NT2/D1 (cell line): ENCODE measurements around the gene XIRP2.

Experiments used
- DNase-seq: peaks from one replicate; pipeline ENCODE4 v3.0.0-alpha.2; 2011; ENCODE audit warnings: low read depth, low spot score
- H3K27me3 ChIP-seq: 2 replicates; pipeline ENCODE4 v1.6.0; 2011; ENCODE audit warnings: mild to moderate bottlenecking; ENCODE audit not compliant: insufficient read length, insufficient read depth
- H3K36me3 ChIP-seq: 2 replicates; pipeline ENCODE4 v1.6.1; 2011; ENCODE audit warnings: mild to moderate bottlenecking, low read length, mixed read lengths; ENCODE audit not compliant: insufficient read depth, insufficient read length
- H3K4me1 ChIP-seq: 2 replicates; pipeline ENCODE4 v1.5.1; 2011; ENCODE audit not compliant: insufficient read depth, insufficient read length
- H3K4me3 ChIP-seq: 2 replicates; pipeline ENCODE4 v1.5.1; 2011; ENCODE audit warnings: low read depth; ENCODE audit not compliant: insufficient read length
- H3K9ac ChIP-seq: 2 replicates; pipeline ENCODE4 v1.6.0; 2011; ENCODE audit warnings: low read depth; ENCODE audit not compliant: insufficient read length
- H3K9me3 ChIP-seq: 2 replicates; pipeline ENCODE4 v1.5.1; 2011; ENCODE audit warnings: mild to moderate bottlenecking, low read length; ENCODE audit not compliant: insufficient read depth
- SUZ12 ChIP-seq: IDR thresholded peaks from 2 replicates; pipeline ENCODE4 v1.6.1; 2011; ENCODE audit not compliant: insufficient read length, insufficient read depth; ENCODE audit errors: extremely low read depth
- YY1 ChIP-seq: IDR thresholded peaks from 2 replicates; pipeline ENCODE4 v1.6.1; 2011; ENCODE audit not compliant: insufficient read length, insufficient read depth
- ZNF274 ChIP-seq: IDR thresholded peaks from 2 replicates; pipeline ENCODE4 v1.6.1; 2011; ENCODE audit warnings: mild to moderate bottlenecking, low read depth, low read length

The XIRP2 gene

GRCh38 chr2:166900700-166901099, 12.4 kb downstream of the XIRP2 start:
- no peaks in the 10 kb centered on the region for H3K9me3 ChIP-seq
- DNase-seq = no peak
- TF ChIP-seq ZNF274 (no peak), SUZ12 (no peak), YY1 (no peak)

GRCh38 chr2:166901336-166901735, 13.1 kb downstream of the XIRP2 start:
- H3K9me3 ChIP-seq = no peaks in the 10 kb centered on the region
- no peak for DNase-seq
- no peak for TF ChIP-seq ZNF274
- TF ChIP-seq YY1 = no peak
- TF ChIP-seq SUZ12 = no peak
- no peak overlapping the region for H3K4me3 ChIP-seq
- no peak overlapping the region for H3K9ac ChIP-seq
- H3K36me3 ChIP-seq = no peaks in the 10 kb centered on the region
- no peaks in the 10 kb centered on the region for H3K4me1 ChIP-seq
- H3K27me3 ChIP-seq = no peaks in the 10 kb centered on the region

More at GRCh38 chr2:166900700-166901099, 12.4 kb downstream of the XIRP2 start:
- no peak overlapping the region for H3K4me3 ChIP-seq
- H3K27me3 ChIP-seq = no peaks in the 10 kb centered on the region
- no peaks in the 10 kb centered on the region for H3K36me3 ChIP-seq
- no peak overlapping the region for H3K9ac ChIP-seq
- no peaks in the 10 kb centered on the region for H3K4me1 ChIP-seq

- no peaks in the 10 kb centered on the region for H3K27me3 ChIP-seq
- TF ChIP-seq YY1 (no peak), ZNF274 (no peak), SUZ12 (no peak)
- H3K9ac ChIP-seq = no peak overlapping the region
- no peaks in the 10 kb centered on the region for H3K36me3 ChIP-seq
- H3K4me3 ChIP-seq = no peak overlapping the region
- DNase-seq = no peak
- H3K4me1 ChIP-seq = no peaks in the 10 kb centered on the region
- H3K9me3 ChIP-seq = no peaks in the 10 kb centered on the region
Measured at GRCh38 chr2:166916987-166917386, 28.7 kb downstream of the XIRP2 start.

DNA sequence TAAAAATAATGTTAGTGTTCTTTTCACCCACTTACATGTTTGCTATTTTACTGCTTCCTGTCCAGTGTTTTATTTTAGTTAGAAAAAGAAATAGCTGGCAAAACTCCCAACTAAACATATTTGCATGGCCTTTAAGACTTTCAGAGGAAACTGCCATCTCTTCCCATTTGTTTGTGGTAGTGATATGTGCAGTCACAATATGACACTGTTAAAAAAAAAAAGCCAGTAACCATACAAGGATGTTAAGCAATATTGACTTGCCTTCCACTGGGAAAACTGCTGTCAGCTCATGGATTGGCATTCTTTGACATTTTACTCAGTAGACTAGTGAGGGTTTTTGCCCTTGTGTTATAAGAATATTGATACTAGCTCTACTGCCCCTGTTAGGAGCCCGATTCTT, 29.1 kb downstream of the XIRP2 start:
- no peak overlapping the region for H3K9ac ChIP-seq
- H3K4me3 ChIP-seq = no peak overlapping the region
- TF ChIP-seq YY1 = no peak
- no peak for TF ChIP-seq SUZ12
- no peak for TF ChIP-seq ZNF274
- H3K27me3 ChIP-seq = no peaks in the 10 kb centered on the region
- no peaks in the 10 kb centered on the region for H3K36me3 ChIP-seq
- no peaks in the 10 kb centered on the region for H3K9me3 ChIP-seq
- H3K4me1 ChIP-seq = no peaks in the 10 kb centered on the region
- DNase-seq = no peak

- DNase-seq = no peak
Measured at GRCh38 chr2:166921261-166921896, 33.1 kb downstream of the XIRP2 start.

GRCh38 chr2:166924967-166925366, 36.7 kb downstream of the XIRP2 start:
- Histone ChIP-seq H3K9ac (no peak overlapping the region), H3K4me3 (no peak overlapping the region), H3K27me3 (no peaks in the 10 kb centered on the region), H3K36me3 (no peaks in the 10 kb centered on the region), H3K4me1 (no peaks in the 10 kb centered on the region), H3K9me3 (no peaks in the 10 kb centered on the region)
- TF ChIP-seq SUZ12 (no peak), ZNF274 (no peak), YY1 (no peak)
- no peak for DNase-seq

More at GRCh38 chr2:166921261-166921896, 33.1 kb downstream of the XIRP2 start:
- no peak for TF ChIP-seq ZNF274
- TF ChIP-seq SUZ12 = no peak
- no peak for TF ChIP-seq YY1
- H3K9ac ChIP-seq = no peak overlapping the region
- H3K4me3 ChIP-seq = no peak overlapping the region
- H3K27me3 ChIP-seq = no peaks in the 10 kb centered on the region
- H3K36me3 ChIP-seq = no peaks in the 10 kb centered on the region
- no peaks in the 10 kb centered on the region for H3K4me1 ChIP-seq
- no peaks in the 10 kb centered on the region for H3K9me3 ChIP-seq

DNA sequence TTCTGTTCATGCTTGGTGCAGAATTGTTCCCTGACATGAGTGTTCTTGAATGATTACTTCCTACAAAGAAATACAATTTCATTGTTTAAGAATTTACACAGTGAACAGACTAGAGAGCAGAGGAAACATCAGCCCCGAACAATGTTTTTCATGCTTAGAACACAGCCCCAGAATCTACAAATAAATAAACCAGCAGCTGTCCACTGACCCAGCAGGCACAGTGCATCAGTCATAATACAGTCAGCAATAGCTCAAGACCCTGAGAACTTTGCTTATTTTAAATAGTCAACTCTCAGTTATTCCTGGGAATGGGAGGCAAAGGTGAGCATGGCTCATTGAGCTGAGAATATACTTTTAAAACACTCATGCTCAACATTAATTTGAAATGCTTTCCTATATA, 38.4 kb downstream of the XIRP2 start:
- Histone ChIP-seq H3K4me1 (no peaks in the 10 kb centered on the region), H3K4me3 (no peak overlapping the region), H3K36me3 (no peaks in the 10 kb centered on the region), H3K9me3 (no peaks in the 10 kb centered on the region), H3K27me3 (no peaks in the 10 kb centered on the region), H3K9ac (no peak overlapping the region)
- DNase-seq = no peak
- TF ChIP-seq ZNF274 (no peak), YY1 (no peak), SUZ12 (no peak)
